HepG2 (cell line): Measurements from ENCODE around the gene PTGDR. TPM values are rescaled to one million over a fixed set of nuclear protein-coding genes. Genes with fewer than 3 reads are reported as not detected.

Source experiments
- ATAC-seq: fragments of 200-7000 bp; cut with Tn5 transposase; 3 replicates; pipeline ENCODE4 v1.9.1; 2020; ENCODE audit warnings: mild to moderate bottlenecking, moderate library complexity
- BruUV-seq: library from RNA; stranded (reverse); fragments of 400-500 nt; replicated peaks from 2 replicates; lab custom pipeline; 2021; lab: Mats Ljungman, UMichigan
- CTCF ChIA-PET: fragments of 300-600 bp; formaldehyde crosslinking; extraction: SDS; loops from one replicate; lab custom pipeline; 2021; ENCODE audit warnings: low total read pairs, inconsistent platforms, low intra/inter-chr PET ratio; lab: Yijun Ruan, JAX
- POLR2A ChIA-PET: fragments of 350-600 bp; sonication (Branson Sonifier 250); formaldehyde crosslinking; loops from one replicate; lab custom pipeline; 2020; ENCODE audit warnings: antibody characterized with exemption, inconsistent platforms; lab: Yijun Ruan, JAX
- DNase-seq: peaks from one replicate; pipeline ENCODE4 v3.0.0-alpha.2; 2015; ENCODE audit warnings: low spot score
- FAIRE-seq: peaks from 3 replicates; lab custom pipeline; 2011; peaks lifted over from hg19 to GRCh38; lab: Jason Lieb, UNC
- H2AFZ ChIP-seq: one replicate; pipeline ENCODE4 v1.6.1; 2011; ENCODE audit warnings: low read length, inconsistent platforms
- H3K27ac ChIP-seq: fragments of 300-600 bp; 3 replicates; pipeline ENCODE4 v1.8.0; 2011; ENCODE audit warnings: mixed run types, mild to moderate bottlenecking, mixed read lengths, low read length, inconsistent platforms; ENCODE audit not compliant: insufficient read depth; ENCODE audit errors: extremely low read length
- H3K27me3 ChIP-seq, 2 experiments: fragments of 200-600 bp in 1 of 2; 2 replicates in 1 of 2; 3 replicates in 1 of 2; pipeline versions ENCODE4 v1.6.0 to v1.8.0; 2011; ENCODE audit warnings: low read length in 2 of 2, mild to moderate bottlenecking in 2 of 2, moderate library complexity in 2 of 2, inconsistent platforms in 1 of 2; ENCODE audit not compliant: insufficient read depth in 2 of 2, control insufficient read depth in 1 of 2
- H3K36me3 ChIP-seq, 2 experiments: fragments of 200-600 bp in 1 of 2; replicated peaks in 1 of 2; 2 replicates in 1 of 2; 3 replicates in 1 of 2; pipeline versions ENCODE4 v1.5.1 to v1.8.0; 2011; ENCODE audit warnings: low read length in 2 of 2, inconsistent platforms in 1 of 2; ENCODE audit not compliant: insufficient read depth in 2 of 2, control insufficient read depth in 1 of 2
- H3K4me1 ChIP-seq: 2 replicates; pipeline ENCODE4 v1.5.1; 2012; ENCODE audit warnings: low read length, inconsistent platforms; ENCODE audit not compliant: insufficient read depth
- H3K4me2 ChIP-seq: 2 replicates; pipeline ENCODE4 v1.6.0; 2011; ENCODE audit warnings: low read depth, low read length, inconsistent platforms
- H3K4me3 ChIP-seq, 3 experiments: fragments of 200-600 bp in 1 of 3; sonication (generic), shearing (Covaris generic) in 1 of 3; replicated peaks in 1 of 3; 2 replicates each; pipeline ENCODE4 v1.5.1; 2011 to 2016; ENCODE audit warnings: low read length in 3 of 3, inconsistent platforms in 2 of 3, low read depth in 2 of 3, mild to moderate bottlenecking in 2 of 3, control low read depth in 1 of 3, mixed read lengths in 1 of 3; ENCODE audit not compliant: insufficient read depth in 1 of 3
- H3K79me2 ChIP-seq: one replicate; pipeline ENCODE4 v1.6.1; 2011; ENCODE audit warnings: low read length, inconsistent platforms; ENCODE audit not compliant: insufficient read depth
- H3K9ac ChIP-seq: 2 replicates; pipeline ENCODE4 v1.6.0; 2011; ENCODE audit warnings: mild to moderate bottlenecking, low read depth, low read length, inconsistent platforms; ENCODE audit not compliant: insufficient read depth
- H3K9me3 ChIP-seq: 2 replicates; pipeline ENCODE4 v1.5.1; 2012; ENCODE audit warnings: mild to moderate bottlenecking, low read length
- H4K20me1 ChIP-seq: 2 replicates; pipeline ENCODE4 v1.6.0; 2011; ENCODE audit warnings: inconsistent platforms, mild to moderate bottlenecking, low read length, moderate library complexity; ENCODE audit not compliant: insufficient read depth
- BRCA1 ChIP-seq: sonication (generic); formaldehyde crosslinking; IDR thresholded peaks from 2 replicates; pipeline ENCODE4 v1.4.0; 2020; ENCODE audit warnings: missing genetic modification reagents
- NFAT5 ChIP-seq: sonication (generic); formaldehyde crosslinking; IDR thresholded peaks from 2 replicates; pipeline ENCODE4 v1.4.0; 2020; ENCODE audit warnings: missing genetic modification reagents
- PTBP1 ChIP-seq: fragments of 200-400 bp; formaldehyde crosslinking; IDR thresholded peaks from 2 replicates; pipeline ENCODE4 v1.6.1; 2018; ENCODE audit warnings: low read length, low read depth; ENCODE audit not compliant: poor library complexity, severe bottlenecking
- ZFP62 ChIP-seq: sonication (generic); formaldehyde crosslinking; IDR thresholded peaks from 2 replicates; pipeline ENCODE4 v1.4.0; 2020; ENCODE audit warnings: missing genetic modification reagents
- ZMYM4 ChIP-seq: sonication (generic); formaldehyde crosslinking; IDR thresholded peaks from 2 replicates; pipeline ENCODE4 v1.8.1; 2023; ENCODE audit warnings: mild to moderate bottlenecking, missing genetic modification reagents
- ZNF530 ChIP-seq: sonication (generic); formaldehyde crosslinking; IDR thresholded peaks from 2 replicates; pipeline ENCODE4 v1.5.0; 2020; ENCODE audit warnings: low read depth, mild to moderate bottlenecking, missing genetic modification reagents
- ZNF678 ChIP-seq: sonication (generic); formaldehyde crosslinking; IDR thresholded peaks from 2 replicates; pipeline ENCODE4 v1.4.0; 2020; ENCODE audit warnings: mild to moderate bottlenecking, missing genetic modification reagents
- WGBS: methylation state at CpG from one replicate; pipeline ENCODE4 v1.1.6; 2017; ENCODE audit warnings: low lambda C conversion rate; 5-methylcytosine and 5-hydroxymethylcytosine counted together
- in situ Hi-C: cut with HindIII; loops from 2 replicates; pipeline ENCODE4 v1.10.0; 2017; ENCODE audit warnings: low pct_unique_long_range_greater_than_20kb; ENCODE audit not compliant: extremely low pct_ligation_motif_present
- intact Hi-C: fragments of 100-400 bp; cut with micrococcal nuclease; formaldehyde crosslinking; loops from one replicate; pipeline ENCODE4 v1.10.0; 2022; ENCODE audit not compliant: unreplicated experiment
- polyA plus RNA-seq, 8 experiments: library from polyadenylated mRNA; depleted of rRNA in 3 of 8; stranded (reverse) in 7 of 8; unstranded in 1 of 8; fragments of >200 nt; fragmentation: Illumina TruSeq in 4 of 8; extraction: Trizol in 4 of 8; gene quantifications; 2 replicates each; pipeline versions ENCODE4 v1.2.1 to v1.2.3, GENCODE V29; 2011 to 2016; ENCODE audit warnings: low read depth in 4 of 8, missing spikeins in 1 of 8, mixed read lengths in 1 of 8; ENCODE audit not compliant: insufficient read depth in 1 of 8
- total RNA-seq, 5 experiments: library from RNA; depleted of rRNA; stranded (reverse); fragments of >200 nt; fragmentation: Illumina TruSeq; extraction: Trizol; gene quantifications; 2 replicates each; pipeline ENCODE4 v1.2.3, GENCODE V29; 2016; ENCODE audit warnings: low read depth in 1 of 5
- TF ChIP-seq, protein P1 (sequence below): sonication (generic); formaldehyde crosslinking; IDR thresholded peaks from 2 replicates; pipeline ENCODE4 v1.8.0; 2022; ENCODE audit warnings: mild to moderate bottlenecking, missing genetic modification reagents; ENCODE audit not compliant: insufficient replicate concordance
- TF ChIP-seq, protein P2 (sequence below): sonication (generic); formaldehyde crosslinking; IDR thresholded peaks from 2 replicates; pipeline ENCODE4 v1.8.1; 2022; ENCODE audit warnings: mild to moderate bottlenecking, missing genetic modification reagents
- TF ChIP-seq, protein P3 (sequence below): sonication (generic); formaldehyde crosslinking; IDR thresholded peaks from 2 replicates; pipeline ENCODE4 v1.4.0; 2020; ENCODE audit warnings: missing genetic modification reagents

Gene PTGDR
- total and polyA plus RNA-seq, 2 of the 13 experiments (the other 11 are each of a cell fraction or from before 2014, with no cell fraction given) = not detected

- TF ChIP-seq, protein P1, sequence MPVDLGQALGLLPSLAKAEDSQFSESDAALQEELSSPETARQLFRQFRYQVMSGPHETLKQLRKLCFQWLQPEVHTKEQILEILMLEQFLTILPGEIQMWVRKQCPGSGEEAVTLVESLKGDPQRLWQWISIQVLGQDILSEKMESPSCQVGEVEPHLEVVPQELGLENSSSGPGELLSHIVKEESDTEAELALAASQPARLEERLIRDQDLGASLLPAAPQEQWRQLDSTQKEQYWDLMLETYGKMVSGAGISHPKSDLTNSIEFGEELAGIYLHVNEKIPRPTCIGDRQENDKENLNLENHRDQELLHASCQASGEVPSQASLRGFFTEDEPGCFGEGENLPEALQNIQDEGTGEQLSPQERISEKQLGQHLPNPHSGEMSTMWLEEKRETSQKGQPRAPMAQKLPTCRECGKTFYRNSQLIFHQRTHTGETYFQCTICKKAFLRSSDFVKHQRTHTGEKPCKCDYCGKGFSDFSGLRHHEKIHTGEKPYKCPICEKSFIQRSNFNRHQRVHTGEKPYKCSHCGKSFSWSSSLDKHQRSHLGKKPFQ (CRISPR knock-in tag) = no peak
- TF ChIP-seq NFAT5 (CRISPR knock-in tag) (no peak), ZFP62 (CRISPR knock-in tag) (no peak)
- TF ChIP-seq, protein P2, sequence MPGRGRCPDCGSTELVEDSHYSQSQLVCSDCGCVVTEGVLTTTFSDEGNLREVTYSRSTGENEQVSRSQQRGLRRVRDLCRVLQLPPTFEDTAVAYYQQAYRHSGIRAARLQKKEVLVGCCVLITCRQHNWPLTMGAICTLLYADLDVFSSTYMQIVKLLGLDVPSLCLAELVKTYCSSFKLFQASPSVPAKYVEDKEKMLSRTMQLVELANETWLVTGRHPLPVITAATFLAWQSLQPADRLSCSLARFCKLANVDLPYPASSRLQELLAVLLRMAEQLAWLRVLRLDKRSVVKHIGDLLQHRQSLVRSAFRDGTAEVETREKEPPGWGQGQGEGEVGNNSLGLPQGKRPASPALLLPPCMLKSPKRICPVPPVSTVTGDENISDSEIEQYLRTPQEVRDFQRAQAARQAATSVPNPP = no peak
Measured at GRCh38 chr14:52251724-52252123, 15.8 kb upstream of the PTGDR start (continued).

- 0% methylated on average over 3 of the region's 3 CpGs for WGBS
Measured at GRCh38 chr14:52253503-52253902, 14.0 kb upstream of the PTGDR start.

More at GRCh38 chr14:52253503-52253902, 14.0 kb upstream of the PTGDR start:
- H3K36me3 ChIP-seq = no peaks in the 10 kb centered on the region
- no peak overlapping the region for H3K27ac ChIP-seq
- CTCF ChIA-PET = no interaction called here
- H3K4me3 ChIP-seq = no peak overlapping the region
- H2AFZ ChIP-seq = no peak overlapping the region
- no TSS peak for BruUV-seq
- H3K4me1 ChIP-seq = no peaks in the 10 kb centered on the region
- no peaks in the 10 kb centered on the region for H3K79me2 ChIP-seq
- TF ChIP-seq PTBP1 (no peak), BRCA1 (CRISPR knock-in tag) (no peak), ZNF530 (CRISPR knock-in tag) (no peak), ZMYM4 (no peak), ZNF678 (no peak)
- TF ChIP-seq, protein P3, sequence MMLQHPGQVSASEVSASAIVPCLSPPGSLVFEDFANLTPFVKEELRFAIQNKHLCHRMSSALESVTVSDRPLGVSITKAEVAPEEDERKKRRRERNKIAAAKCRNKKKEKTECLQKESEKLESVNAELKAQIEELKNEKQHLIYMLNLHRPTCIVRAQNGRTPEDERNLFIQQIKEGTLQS = no peak
- TF ChIP-seq, all 625 proteins: peak for 0
- POLR2A ChIA-PET = no interaction called here
- no peak for DNase-seq
- no peak for ATAC-seq
- Histone ChIP-seq H3K9ac (no peak overlapping the region), H4K20me1 (no peaks in the 10 kb centered on the region), H3K4me2 (no peak overlapping the region), H3K9me3 (no peaks in the 10 kb centered on the region), H3K27me3 (no peaks in the 10 kb centered on the region)
- in situ Hi-C loops = no loop called here
- no peak for FAIRE-seq
- intact Hi-C loops = no loop called here
